Measurements from ENCODE around the gene CHAD. TPM values are rescaled to one million over a fixed set of nuclear protein-coding genes. Genes with fewer than 3 reads are reported as not detected.
A peak's percentile ranks its signal among the peaks of the same experiment; 100 is the strongest.

The CHAD gene
- total and polyA plus RNA-seq, 2 of the 13 experiments (the other 11 are each of a cell fraction or from before 2014, with no cell fraction given) = 1.4 TPM; not detected in 1

DNA sequence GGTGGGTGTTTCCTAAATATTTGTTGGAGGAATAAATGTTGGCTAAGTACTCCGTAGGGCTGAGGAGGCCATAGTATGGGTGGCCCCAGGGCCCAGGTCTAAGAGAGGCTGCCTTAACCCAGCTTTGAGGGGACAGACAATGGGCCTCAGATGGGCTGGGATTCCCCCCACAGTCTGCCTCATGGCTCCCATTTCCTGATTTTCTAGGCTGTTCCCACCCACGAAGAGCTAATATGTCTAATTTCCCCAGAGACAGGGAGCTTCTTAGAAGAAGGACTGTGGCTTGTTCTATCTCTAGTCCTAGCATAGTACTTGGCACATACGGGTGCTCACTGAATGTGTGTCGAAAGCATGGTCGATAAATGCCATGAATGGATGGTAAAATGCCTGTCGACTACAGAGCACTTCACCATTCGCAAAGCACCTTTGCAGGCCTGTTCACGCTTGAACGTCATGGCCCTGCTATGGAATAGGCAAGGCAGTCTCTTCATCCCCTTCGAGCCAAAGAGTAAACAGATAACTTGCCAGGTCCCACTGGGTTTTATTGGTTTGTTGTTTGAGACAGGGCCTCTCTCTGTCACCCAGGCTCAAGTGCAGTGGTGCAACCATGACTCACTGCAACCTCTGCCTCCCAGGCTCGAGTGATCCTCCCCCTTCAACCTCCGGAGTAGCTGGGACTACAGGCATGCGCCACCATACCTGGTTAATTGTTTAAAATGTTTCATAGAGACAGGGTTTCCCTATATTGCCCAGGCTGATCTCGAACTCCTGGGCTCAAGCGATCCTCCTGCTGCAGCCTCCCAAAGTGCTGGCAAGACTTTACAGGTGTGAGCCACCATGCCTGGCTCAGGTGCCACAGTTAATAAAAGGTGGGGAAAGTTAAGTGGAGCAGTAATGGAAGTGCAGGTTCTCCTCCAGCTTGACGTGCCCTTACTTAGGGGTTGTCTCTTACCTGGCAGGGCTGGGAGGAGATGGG lies 9.7 kb downstream of the CHAD start (continued):
- no peak; the same call in 1 of the 2 replicates for TF ChIP-seq ZBTB33 (CRISPR knock-in tag; IDR thresholded peaks at IDR 0.05)
- TF ChIP-seq ZNF550 (CRISPR knock-in tag; IDR thresholded peaks at IDR 0.05; ENCODE audit: borderline replicate concordance) = no peak
- peak; percentile 86 for TF ChIP-seq ZNF574 (CRISPR knock-in tag; IDR thresholded peaks at IDR 0.05)
- peak; percentile 32; the same call in 1 of the 2 replicates for TF ChIP-seq GABPB1 (CRISPR knock-in tag; IDR thresholded peaks at IDR 0.05)
- peak; percentile 64 for TF ChIP-seq ELF3 (CRISPR knock-in tag; IDR thresholded peaks at IDR 0.05)
- TF ChIP-seq ZNF335 (CRISPR knock-in tag; IDR thresholded peaks at IDR 0.05) = peak; percentile 68; the same call in 1 of the 2 replicates
- peak; percentile 59 for TF ChIP-seq TBL1XR1 (IDR thresholded peaks at IDR 0.05; ENCODE audit: borderline replicate concordance, low read length, partially characterized antibody)
- TF ChIP-seq, protein P1, sequence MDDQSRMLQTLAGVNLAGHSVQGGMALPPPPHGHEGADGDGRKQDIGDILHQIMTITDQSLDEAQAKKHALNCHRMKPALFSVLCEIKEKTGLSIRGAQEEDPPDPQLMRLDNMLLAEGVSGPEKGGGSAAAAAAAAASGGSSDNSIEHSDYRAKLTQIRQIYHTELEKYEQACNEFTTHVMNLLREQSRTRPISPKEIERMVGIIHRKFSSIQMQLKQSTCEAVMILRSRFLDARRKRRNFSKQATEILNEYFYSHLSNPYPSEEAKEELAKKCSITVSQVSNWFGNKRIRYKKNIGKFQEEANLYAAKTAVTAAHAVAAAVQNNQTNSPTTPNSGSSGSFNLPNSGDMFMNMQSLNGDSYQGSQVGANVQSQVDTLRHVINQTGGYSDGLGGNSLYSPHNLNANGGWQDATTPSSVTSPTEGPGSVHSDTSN (CRISPR knock-in tag; IDR thresholded peaks at IDR 0.05; ENCODE audit: borderline replicate concordance) = no peak
- TF ChIP-seq, protein P2, sequence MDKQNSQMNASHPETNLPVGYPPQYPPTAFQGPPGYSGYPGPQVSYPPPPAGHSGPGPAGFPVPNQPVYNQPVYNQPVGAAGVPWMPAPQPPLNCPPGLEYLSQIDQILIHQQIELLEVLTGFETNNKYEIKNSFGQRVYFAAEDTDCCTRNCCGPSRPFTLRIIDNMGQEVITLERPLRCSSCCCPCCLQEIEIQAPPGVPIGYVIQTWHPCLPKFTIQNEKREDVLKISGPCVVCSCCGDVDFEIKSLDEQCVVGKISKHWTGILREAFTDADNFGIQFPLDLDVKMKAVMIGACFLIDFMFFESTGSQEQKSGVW (CRISPR knock-in tag; IDR thresholded peaks at IDR 0.05; ENCODE audit: borderline replicate concordance) = no peak
- TF ChIP-seq HNF1B (CRISPR knock-in tag; IDR thresholded peaks at IDR 0.05) = peak; percentile 46; the same call in 1 of the 2 replicates
- TF ChIP-seq JUND (CRISPR knock-in tag; IDR thresholded peaks at IDR 0.05) = peak; percentile 89
- peak; percentile 84; the same call in 1 of the 2 replicates for TF ChIP-seq KAT7 (CRISPR knock-in tag; IDR thresholded peaks at IDR 0.05; ENCODE audit: borderline replicate concordance)
- TF ChIP-seq, protein P3, sequence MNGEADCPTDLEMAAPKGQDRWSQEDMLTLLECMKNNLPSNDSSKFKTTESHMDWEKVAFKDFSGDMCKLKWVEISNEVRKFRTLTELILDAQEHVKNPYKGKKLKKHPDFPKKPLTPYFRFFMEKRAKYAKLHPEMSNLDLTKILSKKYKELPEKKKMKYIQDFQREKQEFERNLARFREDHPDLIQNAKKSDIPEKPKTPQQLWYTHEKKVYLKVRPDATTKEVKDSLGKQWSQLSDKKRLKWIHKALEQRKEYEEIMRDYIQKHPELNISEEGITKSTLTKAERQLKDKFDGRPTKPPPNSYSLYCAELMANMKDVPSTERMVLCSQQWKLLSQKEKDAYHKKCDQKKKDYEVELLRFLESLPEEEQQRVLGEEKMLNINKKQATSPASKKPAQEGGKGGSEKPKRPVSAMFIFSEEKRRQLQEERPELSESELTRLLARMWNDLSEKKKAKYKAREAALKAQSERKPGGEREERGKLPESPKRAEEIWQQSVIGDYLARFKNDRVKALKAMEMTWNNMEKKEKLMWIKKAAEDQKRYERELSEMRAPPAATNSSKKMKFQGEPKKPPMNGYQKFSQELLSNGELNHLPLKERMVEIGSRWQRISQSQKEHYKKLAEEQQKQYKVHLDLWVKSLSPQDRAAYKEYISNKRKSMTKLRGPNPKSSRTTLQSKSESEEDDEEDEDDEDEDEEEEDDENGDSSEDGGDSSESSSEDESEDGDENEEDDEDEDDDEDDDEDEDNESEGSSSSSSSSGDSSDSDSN (CRISPR knock-in tag; IDR thresholded peaks at IDR 0.05) = peak; percentile 61
